A549 (cell line): ENCODE data around the gene ANO8. TPM values are rescaled to one million over a fixed set of nuclear protein-coding genes. Genes with fewer than 3 reads are reported as not detected.

Source experiments
- ATAC-seq, 2 experiments: fragments of 200-7000 bp in 1 of 2; fragments of >200 bp in 1 of 2; cut with Nextera tagmentation in 1 of 2; cut with Tn5 transposase in 1 of 2; 3 replicates each; pipeline versions ENCODE4 v1.8.0 to v1.9.1; 2018 to 2020; ENCODE audit warnings: mild to moderate bottlenecking in 1 of 2, moderate library complexity in 1 of 2
- CTCF ChIA-PET: fragments of 300-600 bp; sonication (Branson Sonifier 250); formaldehyde crosslinking; extraction: SDS; loops from one replicate; lab custom pipeline; 2021; ENCODE audit warnings: antibody characterized with exemption, inconsistent platforms; lab: Yijun Ruan, JAX
- POLR2A ChIA-PET: fragments of 350-600 bp; formaldehyde crosslinking; extraction: SDS; loops from one replicate; lab custom pipeline; 2021; ENCODE audit warnings: antibody characterized with exemption, inconsistent platforms; lab: Yijun Ruan, JAX
- DNase-seq, 2 experiments: peaks; one replicate each; pipeline versions ENCODE4 v3.0.0 to v3.0.0-alpha.2; 2011 to 2016; ENCODE audit warnings: low read depth in 1 of 2, low spot score in 1 of 2
- FAIRE-seq: peaks from 2 replicates; lab custom pipeline; 2011; peaks lifted over from hg19 to GRCh38; lab: Jason Lieb, UNC
- H3K27ac ChIP-seq, 2 experiments: fragments of >200 bp; sonication (Bioruptor Twin); formaldehyde crosslinking; 3 replicates each; pipeline ENCODE4 v1.5.1; 2016 to 2017
- H3K4me1 ChIP-seq: fragments of >200 bp; sonication (Bioruptor Twin); formaldehyde crosslinking; 3 replicates; pipeline ENCODE4 v1.6.1; 2016
- H3K4me2 ChIP-seq: fragments of >200 bp; sonication (Bioruptor Twin); formaldehyde crosslinking; 3 replicates; pipeline ENCODE4 v1.6.1; 2016
- H3K4me3 ChIP-seq: fragments of >200 bp; sonication (Bioruptor Twin); formaldehyde crosslinking; 3 replicates; pipeline ENCODE4 v1.5.1; 2016
- H3K9me3 ChIP-seq: fragments of >200 bp; sonication (Bioruptor Twin); formaldehyde crosslinking; 3 replicates; pipeline ENCODE4 v1.6.1; 2016
- BCL3 ChIP-seq: fragments of >200 bp; sonication (Bioruptor Twin); formaldehyde crosslinking; IDR thresholded peaks from 3 replicates; pipeline ENCODE4 v1.6.1; 2016
- EP300 ChIP-seq, 2 experiments: fragments of >200 bp; sonication (Bioruptor Twin); formaldehyde crosslinking; IDR thresholded peaks; 2 replicates in 1 of 2; 3 replicates in 1 of 2; pipeline ENCODE4 v1.6.1; 2016 to 2017
- ESRRA ChIP-seq: fragments of 150-350 bp; IDR thresholded peaks from 2 replicates; pipeline ENCODE4 v1.6.1; 2014; ENCODE audit warnings: mild to moderate bottlenecking, low read length, borderline replicate concordance
- GATA3 ChIP-seq: IDR thresholded peaks from 2 replicates; pipeline ENCODE4 v1.6.1; 2012; ENCODE audit warnings: borderline replicate concordance
- HOXB5 ChIP-seq: fragments of 250-450 bp; sonication (Bioruptor Pico); IDR thresholded peaks from 2 replicates; pipeline ENCODE4 v1.5.0; 2020; ENCODE audit warnings: mild to moderate bottlenecking, moderate library complexity
- KDM5A ChIP-seq: fragments of 200-600 bp; sonication (generic); IDR thresholded peaks from 2 replicates; pipeline ENCODE4 v1.6.1; 2016; ENCODE audit warnings: antibody characterized with exemption, mild to moderate bottlenecking
- MAZ ChIP-seq: fragments of 150-350 bp; IDR thresholded peaks from 2 replicates; pipeline ENCODE4 v1.6.1; 2014; ENCODE audit warnings: antibody characterized with exemption, low read depth, low read length, borderline replicate concordance
- MYC ChIP-seq: IDR thresholded peaks from 2 replicates; pipeline ENCODE4 v1.6.1; 2012; ENCODE audit warnings: mild to moderate bottlenecking, inconsistent platforms, low read length, improper control_type of control experiment, borderline replicate concordance
- NFE2L2 ChIP-seq: fragments of 150-350 bp; conservative IDR thresholded peaks from 2 replicates; pipeline ENCODE4 v1.6.1; 2014; ENCODE audit warnings: low read length
- NPAS2 ChIP-seq: fragments of 250-450 bp; sonication (Bioruptor Pico); IDR thresholded peaks from 2 replicates; pipeline ENCODE4 v1.8.0; 2022; ENCODE audit warnings: mild to moderate bottlenecking, moderate library complexity, borderline replicate concordance
- NR3C1 ChIP-seq: fragments of >200 bp; sonication (Bioruptor Twin); formaldehyde crosslinking; IDR thresholded peaks from 3 replicates; pipeline ENCODE4 v1.6.1; 2017
- POLR2AphosphoS2 ChIP-seq: conservative IDR thresholded peaks from 2 replicates; pipeline ENCODE4 v1.6.1; 2012; ENCODE audit warnings: low read length, improper control_type of control experiment, inconsistent platforms
- RFX5 ChIP-seq: fragments of 450-650 bp; IDR thresholded peaks from 2 replicates; pipeline ENCODE4 v1.7.1; 2014; ENCODE audit warnings: antibody characterized with exemption, mild to moderate bottlenecking, moderate library complexity
- SMC3 ChIP-seq: fragments of >200 bp; sonication (Bioruptor Twin); formaldehyde crosslinking; IDR thresholded peaks from 3 replicates; pipeline ENCODE4 v1.6.1; 2018; ENCODE audit warnings: inconsistent platforms
- TFCP2L1 ChIP-seq: fragments of 250-450 bp; sonication (Bioruptor Pico); IDR thresholded peaks from 2 replicates; pipeline ENCODE4 v1.5.0; 2021; ENCODE audit warnings: mild to moderate bottlenecking
- ZSCAN20 ChIP-seq: fragments of 250-450 bp; sonication (Bioruptor Pico); IDR thresholded peaks from 2 replicates; pipeline ENCODE4 v1.8.0; 2022; ENCODE audit warnings: mild to moderate bottlenecking, moderate library complexity
- WGBS: methylation state at CpG from one replicate; pipeline ENCODE4 v1.1.6; 2017; ENCODE audit errors: missing lambda C conversion rate; 5-methylcytosine and 5-hydroxymethylcytosine counted together
- polyA plus RNA-seq, 4 experiments: library from polyadenylated mRNA; depleted of rRNA in 3 of 4; stranded (reverse); fragments of >200 nt; fragmentation: RNase III in 1 of 4; extraction: RNeasy Plus Mini Kit Qiagen cat#74134 plus additional on column Dnase treatment in 1 of 4; gene quantifications; 2 replicates in 3 of 4; 3 replicates in 1 of 4; pipeline ENCODE4 v1.2.3, GENCODE V29; 2011 to 2017
- TF ChIP-seq, protein P1 (sequence below): fragments of >200 bp; sonication (Bioruptor Twin); formaldehyde crosslinking; IDR thresholded peaks from 3 replicates; pipeline ENCODE4 v1.5.1; 2016
- TF ChIP-seq, protein P2 (sequence below): IDR thresholded peaks from 2 replicates; pipeline ENCODE4 v1.6.1; 2012
- TF ChIP-seq, protein P3 (sequence below): fragments of 450-650 bp; IDR thresholded peaks from 2 replicates; pipeline ENCODE4 v1.6.1; 2014; ENCODE audit warnings: antibody characterized with exemption

The ANO8 gene
- polyA plus RNA-seq, 2 of the 4 experiments (the other 2 are of a cell fraction) = 2.2 to 5.5 TPM

- TF ChIP-seq, protein P1, sequence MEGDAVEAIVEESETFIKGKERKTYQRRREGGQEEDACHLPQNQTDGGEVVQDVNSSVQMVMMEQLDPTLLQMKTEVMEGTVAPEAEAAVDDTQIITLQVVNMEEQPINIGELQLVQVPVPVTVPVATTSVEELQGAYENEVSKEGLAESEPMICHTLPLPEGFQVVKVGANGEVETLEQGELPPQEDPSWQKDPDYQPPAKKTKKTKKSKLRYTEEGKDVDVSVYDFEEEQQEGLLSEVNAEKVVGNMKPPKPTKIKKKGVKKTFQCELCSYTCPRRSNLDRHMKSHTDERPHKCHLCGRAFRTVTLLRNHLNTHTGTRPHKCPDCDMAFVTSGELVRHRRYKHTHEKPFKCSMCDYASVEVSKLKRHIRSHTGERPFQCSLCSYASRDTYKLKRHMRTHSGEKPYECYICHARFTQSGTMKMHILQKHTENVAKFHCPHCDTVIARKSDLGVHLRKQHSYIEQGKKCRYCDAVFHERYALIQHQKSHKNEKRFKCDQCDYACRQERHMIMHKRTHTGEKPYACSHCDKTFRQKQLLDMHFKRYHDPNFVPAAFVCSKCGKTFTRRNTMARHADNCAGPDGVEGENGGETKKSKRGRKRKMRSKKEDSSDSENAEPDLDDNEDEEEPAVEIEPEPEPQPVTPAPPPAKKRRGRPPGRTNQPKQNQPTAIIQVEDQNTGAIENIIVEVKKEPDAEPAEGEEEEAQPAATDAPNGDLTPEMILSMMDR = peak; percentile 55
- TF ChIP-seq KDM5A (no peak), ESRRA (no peak)
Observed at GRCh38 chr19:17292301-17293074, 42.2 kb downstream of the ANO8 start (continued).

DNA sequence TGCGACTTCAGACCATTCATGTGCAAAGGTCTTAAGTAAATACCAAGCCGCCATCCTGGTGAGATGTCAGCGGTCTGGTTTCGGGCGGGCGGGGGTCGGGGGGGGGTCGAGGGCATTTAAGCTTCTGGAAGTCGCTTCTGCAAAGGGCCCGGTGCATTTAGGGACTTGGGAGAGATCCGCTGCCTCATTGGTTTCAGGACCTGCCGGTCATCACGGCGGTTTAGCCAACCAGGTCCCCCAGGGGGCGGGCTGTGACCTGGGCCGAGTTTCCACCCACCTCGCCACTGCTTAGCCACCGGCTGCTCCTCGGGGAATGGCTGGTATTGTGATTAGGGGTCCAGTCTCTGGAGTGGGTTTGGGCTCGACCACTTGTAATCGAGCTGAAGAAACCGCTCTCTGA, 45.2 kb downstream of the ANO8 start:
- FAIRE-seq (no peak), ATAC-seq (peak; percentile 47 to 50; a peak in 4 of 6 replicates), DNase-seq (peak; percentile 89 to 91)
- H3K9me3 ChIP-seq = no peaks in the 10 kb centered on the region
- TF ChIP-seq, protein P2, sequence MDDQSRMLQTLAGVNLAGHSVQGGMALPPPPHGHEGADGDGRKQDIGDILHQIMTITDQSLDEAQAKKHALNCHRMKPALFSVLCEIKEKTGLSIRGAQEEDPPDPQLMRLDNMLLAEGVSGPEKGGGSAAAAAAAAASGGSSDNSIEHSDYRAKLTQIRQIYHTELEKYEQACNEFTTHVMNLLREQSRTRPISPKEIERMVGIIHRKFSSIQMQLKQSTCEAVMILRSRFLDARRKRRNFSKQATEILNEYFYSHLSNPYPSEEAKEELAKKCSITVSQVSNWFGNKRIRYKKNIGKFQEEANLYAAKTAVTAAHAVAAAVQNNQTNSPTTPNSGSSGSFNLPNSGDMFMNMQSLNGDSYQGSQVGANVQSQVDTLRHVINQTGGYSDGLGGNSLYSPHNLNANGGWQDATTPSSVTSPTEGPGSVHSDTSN = peak; percentile 85
- no peak for TF ChIP-seq GATA3
- H3K4me3 ChIP-seq = no peak overlapping the region
- H3K4me2 ChIP-seq = peak overlapping the region; percentile 63
- H3K4me1 ChIP-seq = peaks cover 13% of the 10 kb centered on the region; the same call in 2 of the 3 replicates
- H3K27ac ChIP-seq = 0 out of 6 replicates have a peak overlapping the region, but pooled peaks of 1 of the 2 experiments have one; percentile 41
- WGBS = 21% methylated on average over 9 of the region's 22 CpGs
- POLR2A ChIA-PET = no interaction called here
- CTCF ChIA-PET = interaction anchor here (1.3 to 9.0 kb wide), 3 partner anchors 16 to 30 kb away, joined by 3 to 98 read pairs (median 10); partner anchors contain the start of genes ABHD8, DDA1 and MRPL34

DNA sequence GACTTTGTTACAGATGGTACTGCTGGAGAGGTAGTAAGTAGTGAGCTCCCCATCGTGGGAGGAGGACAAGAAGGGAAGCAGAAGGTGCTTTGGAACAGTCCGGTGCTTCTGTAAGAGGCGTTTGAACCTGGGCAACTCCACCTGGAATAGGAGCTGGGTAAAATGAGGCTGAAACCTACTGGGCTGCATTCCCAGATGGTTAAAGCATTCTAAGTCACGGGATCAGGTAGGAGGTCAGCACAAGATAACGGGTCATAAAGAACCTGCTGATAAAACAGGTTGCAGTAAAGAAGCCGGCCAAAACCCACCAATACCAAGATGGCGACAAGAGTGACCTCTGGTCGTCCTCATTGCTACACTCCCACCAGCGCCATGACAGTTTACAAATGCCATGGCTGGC, 47.9 kb downstream of the ANO8 start:
- H3K27ac ChIP-seq = no peak overlapping the region
- TF ChIP-seq, protein P3, sequence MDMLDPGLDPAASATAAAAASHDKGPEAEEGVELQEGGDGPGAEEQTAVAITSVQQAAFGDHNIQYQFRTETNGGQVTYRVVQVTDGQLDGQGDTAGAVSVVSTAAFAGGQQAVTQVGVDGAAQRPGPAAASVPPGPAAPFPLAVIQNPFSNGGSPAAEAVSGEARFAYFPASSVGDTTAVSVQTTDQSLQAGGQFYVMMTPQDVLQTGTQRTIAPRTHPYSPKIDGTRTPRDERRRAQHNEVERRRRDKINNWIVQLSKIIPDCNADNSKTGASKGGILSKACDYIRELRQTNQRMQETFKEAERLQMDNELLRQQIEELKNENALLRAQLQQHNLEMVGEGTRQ = no peak
- no peak for TF ChIP-seq RFX5
- DNase-seq = no peak
- FAIRE-seq = no peak
- POLR2A ChIA-PET = no interaction called here
- CTCF ChIA-PET = interaction anchor here (0.6 to 1.1 kb wide), 2 partner anchors 15 to 25 kb away, joined by 3 read pairs; no protein-coding TSS in a partner anchor
- ATAC-seq = no peak
- no peak overlapping the region for H3K4me3 ChIP-seq
- WGBS = 83% methylated on average over 9 of the region's 9 CpGs
- H3K9me3 ChIP-seq = no peaks in the 10 kb centered on the region
- H3K4me2 ChIP-seq = no peak overlapping the region
- H3K4me1 ChIP-seq = 0 out of 3 replicates have a peak, but pooled peaks cover 2% of the 10 kb centered on the region

- no peak overlapping the region for H3K27ac ChIP-seq
- no peak for DNase-seq
- POLR2A ChIA-PET = no interaction called here
- no peak overlapping the region for H3K4me2 ChIP-seq
- CTCF ChIA-PET = interaction anchor here (1.0 to 1.1 kb wide), 3 partner anchors 25 to 81 kb away, joined by 3 to 4 read pairs (median 3); no protein-coding TSS in a partner anchor
- no peak for FAIRE-seq
- no peaks in the 10 kb centered on the region for H3K4me1 ChIP-seq
- no peak for ATAC-seq
- no peak overlapping the region for H3K4me3 ChIP-seq
- WGBS = 90% methylated on average over 3 of the region's 11 CpGs
- H3K9me3 ChIP-seq = no peaks in the 10 kb centered on the region
- TF ChIP-seq EP300 (IDR thresholded peaks at IDR 0.05) (no peak), MAZ (no peak), BCL3 (no peak), ZSCAN20 (CRISPR knock-in tag) (no peak), SMC3 (no peak), RFX5 (no peak), POLR2AphosphoS2 (no peak), HOXB5 (CRISPR knock-in tag) (no peak), TFCP2L1 (no peak), MYC (no peak), NFE2L2 (no peak), NPAS2 (CRISPR knock-in tag) (no peak), NR3C1 (no peak)
- TF ChIP-seq, protein P1 = no peak
Observed at GRCh38 chr19:17286263-17286662, 48.4 kb downstream of the ANO8 start.
